ENCODE data around the gene MAPK4. TPM values are rescaled to one million over a fixed set of nuclear protein-coding genes. Genes with fewer than 3 reads are reported as not detected.
"Not testable (repeated sequence)": the region's sequence is repeated elsewhere in the genome, so short reads cannot be mapped to it uniquely, and the experiment has no call there.

The MAPK4 gene
- total RNA-seq, 1 donor from 2014 or later = 0.11 TPM

DNA sequence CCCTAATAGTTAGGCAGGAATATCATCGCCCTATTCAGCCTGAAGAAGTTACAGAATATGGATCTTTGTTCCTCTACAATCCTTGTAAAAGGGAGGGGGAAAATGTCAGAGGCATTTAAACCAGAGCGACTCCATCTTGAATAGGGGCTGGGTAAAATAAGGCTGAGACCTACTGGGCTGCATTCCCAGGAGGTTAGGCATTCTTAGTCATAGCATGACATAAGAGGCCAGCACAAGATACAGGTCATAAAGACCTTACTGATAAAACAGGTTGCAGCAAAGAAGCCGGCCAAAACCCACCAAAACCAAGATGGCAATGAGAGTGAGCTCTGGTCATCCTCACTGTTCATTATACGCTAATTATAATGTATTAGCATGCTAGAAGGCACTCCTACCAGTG lies 15.4 kb upstream of the MAPK4 start:
- peaks cover 15% of the 10 kb centered on the region for H3K27me3 Mint-ChIP-seq (ENCODE audit: low read depth, unreplicated experiment)
- H3K79me2 ChIP-seq (ENCODE audit: insufficient read depth, low read length); H3K4me3 Mint-ChIP-seq (ENCODE audit: unreplicated experiment); H3K4me1 ChIP-seq (ENCODE audit: insufficient read depth, low read length); H3K9ac ChIP-seq (ENCODE audit: low read length); FAIRE-seq; H3K36me3 ChIP-seq (ENCODE audit: insufficient read depth, low read length); H3K4me2 ChIP-seq (ENCODE audit: low read length); H2AFZ ChIP-seq (ENCODE audit: low read depth, low read length); H3K4me1 Mint-ChIP-seq (ENCODE audit: low read depth, unreplicated experiment); H3K27ac ChIP-seq (ENCODE audit: low read depth, low read length); H4K20me1 ChIP-seq (ENCODE audit: insufficient read depth, low read length); H3K36me3 Mint-ChIP-seq (ENCODE audit: low read depth, unreplicated experiment); H3K9me3 ChIP-seq (ENCODE audit: insufficient read depth, low read depth, low read length); DNase-seq (ENCODE audit: low read depth); H3K27me3 ChIP-seq (ENCODE audit: insufficient read depth, low read length); H3K9me3 Mint-ChIP-seq (ENCODE audit: unreplicated experiment); H3K4me3 ChIP-seq (ENCODE audit: insufficient read depth, low read depth, low read length); H3K27ac Mint-ChIP-seq (ENCODE audit: unreplicated experiment): not testable (repeated sequence)

DNA sequence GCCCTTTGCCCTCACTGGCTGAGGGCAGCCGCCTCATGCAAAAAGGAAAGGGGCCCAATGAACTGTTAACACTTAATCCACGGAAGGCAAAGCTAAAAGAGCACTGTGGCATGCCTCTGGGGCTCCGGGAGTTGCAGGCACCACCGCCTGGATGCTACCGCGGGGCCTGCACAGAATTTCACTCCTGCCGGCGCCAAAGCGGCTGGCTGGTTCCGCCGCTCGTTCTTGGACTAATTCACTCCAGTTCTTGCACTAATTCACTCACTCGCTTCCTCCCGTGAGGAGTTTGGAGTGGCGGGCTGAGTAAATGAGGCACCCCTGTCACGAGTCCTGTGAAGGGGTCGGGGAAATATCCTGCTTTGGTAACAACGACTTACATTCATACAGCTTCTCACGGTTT lies 14.0 kb upstream of the MAPK4 start:
- Mint-ChIP-seq H3K4me1 (ENCODE audit: low read depth, unreplicated experiment) (no peaks in the 10 kb centered on the region), H3K36me3 (ENCODE audit: low read depth, unreplicated experiment) (peaks cover 2% of the 10 kb centered on the region), H3K27ac (ENCODE audit: unreplicated experiment) (no peak overlapping the region), H3K27me3 (ENCODE audit: low read depth, unreplicated experiment) (peaks cover 15% of the 10 kb centered on the region), H3K9me3 (ENCODE audit: unreplicated experiment) (peaks cover 3% of the 10 kb centered on the region), H3K4me3 (ENCODE audit: unreplicated experiment) (no peak overlapping the region)
- Histone ChIP-seq H3K9ac (ENCODE audit: low read length) (no peak overlapping the region), H3K27ac (ENCODE audit: low read depth, low read length) (no peak overlapping the region), H3K4me2 (ENCODE audit: low read length) (no peak overlapping the region), H2AFZ (ENCODE audit: low read depth, low read length) (no peak overlapping the region), H3K4me3 (ENCODE audit: insufficient read depth, low read depth, low read length) (no peak overlapping the region), H3K9me3 (ENCODE audit: insufficient read depth, low read depth, low read length) (no peaks in the 10 kb centered on the region), H4K20me1 (ENCODE audit: insufficient read depth, low read length) (no peaks in the 10 kb centered on the region), H3K79me2 (ENCODE audit: insufficient read depth, low read length) (no peaks in the 10 kb centered on the region), H3K27me3 (ENCODE audit: insufficient read depth, low read length) (no peaks in the 10 kb centered on the region), H3K4me1 (ENCODE audit: insufficient read depth, low read length) (no peaks in the 10 kb centered on the region), H3K36me3 (ENCODE audit: insufficient read depth, low read length) (no peaks in the 10 kb centered on the region)
- FAIRE-seq (no peak), DNase-seq (ENCODE audit: low read depth) (no peak)
- TF ChIP-seq, protein P1, sequence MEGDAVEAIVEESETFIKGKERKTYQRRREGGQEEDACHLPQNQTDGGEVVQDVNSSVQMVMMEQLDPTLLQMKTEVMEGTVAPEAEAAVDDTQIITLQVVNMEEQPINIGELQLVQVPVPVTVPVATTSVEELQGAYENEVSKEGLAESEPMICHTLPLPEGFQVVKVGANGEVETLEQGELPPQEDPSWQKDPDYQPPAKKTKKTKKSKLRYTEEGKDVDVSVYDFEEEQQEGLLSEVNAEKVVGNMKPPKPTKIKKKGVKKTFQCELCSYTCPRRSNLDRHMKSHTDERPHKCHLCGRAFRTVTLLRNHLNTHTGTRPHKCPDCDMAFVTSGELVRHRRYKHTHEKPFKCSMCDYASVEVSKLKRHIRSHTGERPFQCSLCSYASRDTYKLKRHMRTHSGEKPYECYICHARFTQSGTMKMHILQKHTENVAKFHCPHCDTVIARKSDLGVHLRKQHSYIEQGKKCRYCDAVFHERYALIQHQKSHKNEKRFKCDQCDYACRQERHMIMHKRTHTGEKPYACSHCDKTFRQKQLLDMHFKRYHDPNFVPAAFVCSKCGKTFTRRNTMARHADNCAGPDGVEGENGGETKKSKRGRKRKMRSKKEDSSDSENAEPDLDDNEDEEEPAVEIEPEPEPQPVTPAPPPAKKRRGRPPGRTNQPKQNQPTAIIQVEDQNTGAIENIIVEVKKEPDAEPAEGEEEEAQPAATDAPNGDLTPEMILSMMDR (IDR thresholded peaks at IDR 0.05; ENCODE audit: insufficient read depth, low read depth, low read length) = no peak
- TF ChIP-seq EZH2 (IDR thresholded peaks at IDR 0.05; ENCODE audit: insufficient read depth, low read length) = no peak

DNA sequence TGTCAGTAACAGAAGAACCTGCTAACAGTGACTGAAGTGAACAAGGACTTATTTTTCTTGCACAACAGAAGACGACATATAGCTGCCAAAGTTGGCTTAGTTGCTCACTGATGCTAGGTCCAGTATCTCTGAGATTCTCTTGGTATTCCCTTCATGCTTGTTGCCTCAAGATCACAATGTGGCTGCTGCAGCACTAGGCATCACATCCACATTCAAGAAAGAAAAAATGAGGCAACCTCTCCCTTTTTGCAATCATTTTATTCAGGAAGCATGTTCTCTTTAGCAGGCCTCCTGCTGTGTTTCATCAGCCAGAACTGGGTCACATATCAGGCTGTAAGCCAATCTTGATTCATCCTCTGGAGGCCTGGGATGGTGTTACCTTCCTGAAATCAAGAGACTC lies 11.7 kb upstream of the MAPK4 start:
- no peaks in the 10 kb centered on the region for H3K36me3 ChIP-seq (ENCODE audit: insufficient read depth, low read length)
- H3K27ac Mint-ChIP-seq (ENCODE audit: unreplicated experiment) = no peak overlapping the region
- no peaks in the 10 kb centered on the region for H3K79me2 ChIP-seq (ENCODE audit: insufficient read depth, low read length)
- H3K36me3 Mint-ChIP-seq (ENCODE audit: low read depth, unreplicated experiment) = no peaks in the 10 kb centered on the region
- no peaks in the 10 kb centered on the region for H3K9me3 ChIP-seq (ENCODE audit: insufficient read depth, low read depth, low read length)
- FAIRE-seq (no peak), DNase-seq (ENCODE audit: low read depth) (no peak)
- no peak overlapping the region for H3K4me2 ChIP-seq (ENCODE audit: low read length)
- H3K9me3 Mint-ChIP-seq (ENCODE audit: unreplicated experiment) = peaks cover 5% of the 10 kb centered on the region
- H4K20me1 ChIP-seq (ENCODE audit: insufficient read depth, low read length) = no peaks in the 10 kb centered on the region
- H3K27ac ChIP-seq (ENCODE audit: low read depth, low read length) = no peak overlapping the region
- H3K9ac ChIP-seq (ENCODE audit: low read length) = no peak overlapping the region
- no peak overlapping the region for H2AFZ ChIP-seq (ENCODE audit: low read depth, low read length)
- peaks cover 8% of the 10 kb centered on the region for H3K27me3 Mint-ChIP-seq (ENCODE audit: low read depth, unreplicated experiment)
- H3K4me3 Mint-ChIP-seq (ENCODE audit: unreplicated experiment) = no peak overlapping the region
- TF ChIP-seq EZH2 (IDR thresholded peaks at IDR 0.05; ENCODE audit: insufficient read depth, low read length) = no peak
- TF ChIP-seq, protein P1 (IDR thresholded peaks at IDR 0.05; ENCODE audit: insufficient read depth, low read depth, low read length) = no peak
- no peak overlapping the region for H3K4me3 ChIP-seq (ENCODE audit: insufficient read depth, low read depth, low read length)
- no peaks in the 10 kb centered on the region for H3K4me1 ChIP-seq (ENCODE audit: insufficient read depth, low read length)
- no peaks in the 10 kb centered on the region for H3K27me3 ChIP-seq (ENCODE audit: insufficient read depth, low read length)
- H3K4me1 Mint-ChIP-seq (ENCODE audit: low read depth, unreplicated experiment) = no peaks in the 10 kb centered on the region

DNA sequence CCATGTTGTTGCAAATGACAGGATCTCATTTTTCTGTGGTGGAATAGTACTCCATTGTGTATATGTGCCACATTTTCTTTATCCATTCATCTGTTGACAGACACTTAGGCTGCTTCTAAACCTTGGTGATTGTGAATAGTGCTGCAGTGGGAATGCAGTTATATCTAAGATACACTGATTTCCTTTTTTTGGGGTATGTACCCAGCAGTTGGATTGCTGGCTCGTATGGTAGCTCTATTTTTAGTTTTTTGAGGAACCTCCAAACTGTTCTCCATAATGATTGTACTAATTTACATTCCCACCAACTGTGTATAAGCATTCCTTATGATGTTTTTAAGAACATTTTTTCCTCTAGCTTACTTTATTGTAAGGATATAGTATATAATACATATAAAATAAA lies 8.2 kb upstream of the MAPK4 start:
- not testable (repeated sequence) for H3K4me1 Mint-ChIP-seq (ENCODE audit: low read depth, unreplicated experiment); DNase-seq (ENCODE audit: low read depth); H4K20me1 ChIP-seq (ENCODE audit: insufficient read depth, low read length); H3K9me3 ChIP-seq (ENCODE audit: insufficient read depth, low read depth, low read length); H3K4me3 Mint-ChIP-seq (ENCODE audit: unreplicated experiment); H3K9ac ChIP-seq (ENCODE audit: low read length); H3K4me2 ChIP-seq (ENCODE audit: low read length); H3K4me1 ChIP-seq (ENCODE audit: insufficient read depth, low read length); H3K27ac Mint-ChIP-seq (ENCODE audit: unreplicated experiment); H3K36me3 Mint-ChIP-seq (ENCODE audit: low read depth, unreplicated experiment); H3K36me3 ChIP-seq (ENCODE audit: insufficient read depth, low read length); H3K27ac ChIP-seq (ENCODE audit: low read depth, low read length); FAIRE-seq; H2AFZ ChIP-seq (ENCODE audit: low read depth, low read length); H3K9me3 Mint-ChIP-seq (ENCODE audit: unreplicated experiment); H3K79me2 ChIP-seq (ENCODE audit: insufficient read depth, low read length); H3K4me3 ChIP-seq (ENCODE audit: insufficient read depth, low read depth, low read length); H3K27me3 ChIP-seq (ENCODE audit: insufficient read depth, low read length)
- peaks cover 22% of the 10 kb centered on the region for H3K27me3 Mint-ChIP-seq (ENCODE audit: low read depth, unreplicated experiment)
